Ovary (tissue), 9 donors: ENCODE results near the gene UST. TPM values are rescaled to one million over a fixed set of nuclear protein-coding genes. Genes with fewer than 3 reads are reported as not detected.
A peak's percentile ranks its signal among the peaks of the same experiment; 100 is the strongest.

Source experiments
- DNase-seq, 5 donors: peaks; one replicate each; pipeline ENCODE4 v3.0.0-alpha.2; 2019 to 2020
- H3K27ac ChIP-seq, 2 donors: fragments of 200-600 bp; one replicate each; pipeline versions ENCODE4 v1.5.1 to v1.8.0; 2019 to 2022
- H3K27me3 ChIP-seq: fragments of 200-600 bp; one replicate; pipeline ENCODE4 v1.8.0; 2022
- H3K36me3 ChIP-seq: fragments of 200-600 bp; sonication (generic); one replicate; pipeline ENCODE4 v1.5.1; 2019
- H3K4me1 ChIP-seq: one replicate; pipeline ENCODE4 v1.8.1; 2013; ENCODE audit warnings: mild to moderate bottlenecking, moderate library complexity; ENCODE audit not compliant: insufficient read depth
- H3K4me3 ChIP-seq: fragments of 200-600 bp; sonication (generic); one replicate; pipeline ENCODE4 v1.5.1; 2017
- H3K9me3 ChIP-seq, 2 donors: fragments of 200-600 bp in 1 of 2; sonication (generic) in 1 of 2; one replicate each; pipeline versions ENCODE4 v1.5.1 to v1.8.1; 2013 to 2019; ENCODE audit warnings: mild to moderate bottlenecking in 1 of 2, moderate library complexity in 1 of 2
- EP300 ChIP-seq: sonication (generic); formaldehyde crosslinking; IDR thresholded peaks from one replicate; pipeline ENCODE4 v1.6.1; 2017; ENCODE audit warnings: antibody characterized with exemption
- POLR2A ChIP-seq: fragments of 450-650 bp; IDR thresholded peaks from one replicate; pipeline ENCODE4 v1.6.1; 2017; ENCODE audit warnings: antibody characterized with exemption, mild to moderate bottlenecking, moderate library complexity
- WGBS, 3 donors: extraction: QIAGEN DNeasy Blood & Tissue Kit in 1 of 3; methylation state at CpG; one replicate each; pipeline versions ENCODE4 v1.1.5 to v1.1.7; 2013 to 2017; 5-methylcytosine and 5-hydroxymethylcytosine counted together
- intact Hi-C, 4 donors: fragments of 100-400 bp; cut with DNase I; formaldehyde crosslinking; loops; one replicate each; pipeline versions ENCODE4 v1.11.0 to v1.15.1; 2022 to 2023
- polyA plus RNA-seq, 2 donors: library from polyadenylated mRNA; stranded (reverse); fragments of 200-250 nt in 1 of 2; fragments of 350-450 nt in 1 of 2; fragmentation: Illumina TruSeq in 1 of 2; extraction: RNeasy Lipid Tissue Mini Kit (QIAGEN cat#74804) in 1 of 2; gene quantifications; one replicate each; pipeline ENCODE4 v1.2.3, GENCODE V29; 2013 to 2014
- total RNA-seq, 7 donors: library from RNA; depleted of rRNA in 2 of 7; stranded (reverse); fragments of >200 nt in 2 of 7; fragmentation: NEBNext Ultra II Directional in 3 of 7; extraction: Animal tissue kit (Norgen Biotek cat#: 25700) in 3 of 7; gene quantifications; one replicate each; pipeline versions ENCODE4 v1.1.0 to v1.2.4, GENCODE V29; 2016 to 2023
- TF ChIP-seq, protein P1 (sequence below), 3 donors: fragments of 450-650 bp in 2 of 3; fragments of 200-600 bp in 1 of 3; IDR thresholded peaks; one replicate each; pipeline versions ENCODE4 v1.5.1 to v1.8.0; 2016 to 2022; ENCODE audit warnings: antibody characterized with exemption in 3 of 3, mild to moderate bottlenecking in 1 of 3
- donor health status: DM: no; HTN: no; CAD: no; lungs with moderate emphysema.
- donor health status: DM: no; HTN: no; CAD: no.
- donor health status: Bipolar disorder and iron deficiency.
- donor health status: DM: yes; HTN: yes; CAD: no.
- donor health status: DM: no; HTN: no; CAD: no.
- donor health status: DM: yes; HTN: yes; CAD: no.

Gene UST
- total and polyA plus RNA-seq, 9 donors, result 11.8 to 20.1 (median 16.5) TPM

DNA sequence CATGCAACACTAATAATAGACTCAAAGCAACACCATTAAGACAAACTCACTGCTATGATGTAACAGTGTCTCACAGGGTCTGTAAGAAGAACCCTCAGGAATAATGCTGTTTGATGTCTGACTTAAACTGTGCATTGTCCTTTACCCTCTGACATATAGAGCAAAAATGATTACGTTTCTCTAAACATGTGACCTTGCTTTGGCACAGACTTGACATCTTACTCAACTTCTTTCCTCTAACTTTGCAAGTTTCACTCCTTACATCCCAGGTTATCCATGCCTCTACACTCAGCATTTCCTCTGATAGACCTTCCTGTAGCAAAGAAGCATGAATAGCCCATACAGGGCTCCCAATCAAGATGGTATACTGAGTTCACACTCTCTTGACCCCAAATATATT, 252.7 kb downstream of the UST start:
- no peak overlapping the region for H3K4me3 ChIP-seq
- H3K4me1 ChIP-seq, result peaks cover 19% of the 10 kb centered on the region
- TF ChIP-seq POLR2A (no peak), EP300 (no peak)
- TF ChIP-seq, protein P1, sequence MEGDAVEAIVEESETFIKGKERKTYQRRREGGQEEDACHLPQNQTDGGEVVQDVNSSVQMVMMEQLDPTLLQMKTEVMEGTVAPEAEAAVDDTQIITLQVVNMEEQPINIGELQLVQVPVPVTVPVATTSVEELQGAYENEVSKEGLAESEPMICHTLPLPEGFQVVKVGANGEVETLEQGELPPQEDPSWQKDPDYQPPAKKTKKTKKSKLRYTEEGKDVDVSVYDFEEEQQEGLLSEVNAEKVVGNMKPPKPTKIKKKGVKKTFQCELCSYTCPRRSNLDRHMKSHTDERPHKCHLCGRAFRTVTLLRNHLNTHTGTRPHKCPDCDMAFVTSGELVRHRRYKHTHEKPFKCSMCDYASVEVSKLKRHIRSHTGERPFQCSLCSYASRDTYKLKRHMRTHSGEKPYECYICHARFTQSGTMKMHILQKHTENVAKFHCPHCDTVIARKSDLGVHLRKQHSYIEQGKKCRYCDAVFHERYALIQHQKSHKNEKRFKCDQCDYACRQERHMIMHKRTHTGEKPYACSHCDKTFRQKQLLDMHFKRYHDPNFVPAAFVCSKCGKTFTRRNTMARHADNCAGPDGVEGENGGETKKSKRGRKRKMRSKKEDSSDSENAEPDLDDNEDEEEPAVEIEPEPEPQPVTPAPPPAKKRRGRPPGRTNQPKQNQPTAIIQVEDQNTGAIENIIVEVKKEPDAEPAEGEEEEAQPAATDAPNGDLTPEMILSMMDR (IDR thresholded peaks at IDR 0.05), result no peak
- H3K27me3 ChIP-seq, result no peaks in the 10 kb centered on the region
- no peaks in the 10 kb centered on the region for H3K9me3 ChIP-seq
- H3K27ac ChIP-seq, result peak overlapping the region in 1 of 2 donors; percentile 68
- no peak for DNase-seq
- intact Hi-C loops, result no loop called here
- no peaks in the 10 kb centered on the region for H3K36me3 ChIP-seq
- WGBS, 3 donors, result 5 to 13% (median 8%) methylated on average over 1 of the region's 1 CpG

DNA sequence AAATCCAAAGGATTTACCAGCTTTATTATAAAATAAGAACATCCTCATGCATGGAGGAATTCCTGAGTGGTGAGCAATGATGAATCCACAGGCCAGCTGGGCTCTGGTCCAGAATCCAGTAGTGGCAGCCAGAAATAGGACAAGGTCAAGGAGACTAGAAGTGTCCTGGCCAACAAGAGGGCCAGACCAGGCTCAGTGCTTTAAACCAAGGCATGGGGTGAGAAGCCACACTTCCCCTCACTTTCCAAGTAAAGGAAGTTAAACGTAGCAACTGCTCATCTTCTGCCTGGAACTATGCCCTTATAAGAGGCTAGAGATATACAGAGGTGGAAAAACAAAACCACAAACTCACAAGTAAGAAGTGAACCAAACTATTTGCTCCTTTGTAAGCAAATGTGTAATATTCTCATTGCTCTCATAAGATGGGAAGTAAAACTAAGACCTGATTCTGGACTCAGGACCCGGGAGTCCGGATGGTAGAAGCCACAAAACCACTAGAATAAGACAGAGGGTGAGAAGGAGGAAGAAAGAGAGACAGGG, 253.2 kb downstream of the UST start:
- TF ChIP-seq POLR2A, result no peak
- TF ChIP-seq EP300, result no peak
- TF ChIP-seq, protein P1 (IDR thresholded peaks at IDR 0.05), result no peak
- Histone ChIP-seq H3K9me3 (no peaks in the 10 kb centered on the region), H3K4me1 (peaks cover 19% of the 10 kb centered on the region), H3K36me3 (no peaks in the 10 kb centered on the region), H3K27ac (peak overlapping the region in 1 of 2 donors; percentile 68), H3K4me3 (no peak overlapping the region), H3K27me3 (no peaks in the 10 kb centered on the region)
- DNase-seq, result peak; percentile 83 to 90 (median 88)
- intact Hi-C loops, result no loop called here
- 21 to 40% (median 27%) methylated on average over 3 of the region's 3 CpGs for whole genome bisulfite sequencing, 3 donors

DNA sequence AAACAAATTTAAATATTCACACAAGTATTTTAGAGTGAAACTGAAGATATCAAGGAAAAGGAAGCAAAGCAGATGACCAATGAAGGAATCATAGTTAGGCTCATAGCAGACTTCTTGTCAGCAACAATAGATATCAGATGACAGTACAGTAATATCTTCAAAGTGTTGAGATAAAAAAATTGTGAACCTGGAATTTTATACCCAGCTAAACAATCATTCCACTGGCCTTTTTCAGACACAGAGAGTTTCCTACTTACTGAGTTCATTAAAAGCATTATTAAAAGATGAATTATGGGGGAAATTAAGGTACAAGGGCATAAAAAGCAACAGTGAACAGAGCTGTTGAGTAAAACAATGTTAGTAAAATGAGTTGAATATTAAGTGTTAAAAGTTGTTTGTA, 254.6 kb downstream of the UST start:
- H3K36me3 ChIP-seq, result no peaks in the 10 kb centered on the region
- no peaks in the 10 kb centered on the region for H3K9me3 ChIP-seq
- no peak overlapping the region for H3K4me3 ChIP-seq
- no peaks in the 10 kb centered on the region for H3K27me3 ChIP-seq
- H3K27ac ChIP-seq, result no peak overlapping the region
- TF ChIP-seq, protein P1 (IDR thresholded peaks at IDR 0.05), result no peak
- TF ChIP-seq EP300 (no peak), POLR2A (no peak)
- peaks cover 19% of the 10 kb centered on the region for H3K4me1 ChIP-seq
- intact Hi-C loops, result no loop called here
- no peak for DNase-seq

DNA sequence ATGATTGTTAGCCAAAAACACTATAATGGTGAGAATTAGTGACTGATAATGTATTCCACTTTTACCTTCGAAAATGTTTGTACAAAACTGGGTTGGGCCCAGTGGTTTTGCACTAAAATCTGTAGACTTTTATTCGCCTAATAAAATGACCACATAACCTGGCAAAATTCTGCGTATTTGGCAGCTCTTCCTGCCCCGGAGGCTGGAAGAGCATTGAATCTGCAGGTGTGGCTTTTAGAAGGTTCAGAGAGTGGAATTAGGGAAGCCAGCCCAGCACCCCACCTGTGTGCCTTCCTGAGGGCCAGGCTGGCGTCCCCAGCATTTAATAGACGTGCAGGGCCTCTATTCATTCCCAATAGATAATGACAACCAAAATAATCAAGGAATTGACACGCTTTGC, 256.7 kb downstream of the UST start:
- Histone ChIP-seq H3K4me3 (no peak overlapping the region), H3K4me1 (peaks cover 13% of the 10 kb centered on the region), H3K27ac (no peak overlapping the region), H3K9me3 (no peaks in the 10 kb centered on the region), H3K27me3 (no peaks in the 10 kb centered on the region), H3K36me3 (no peaks in the 10 kb centered on the region)
- WGBS, 3 donors, result 96 to 97% (median 96%) methylated on average over 7 of the region's 7 CpGs
- intact Hi-C loops, result no loop called here
- DNase-seq, result no peak
- TF ChIP-seq EP300 (no peak), POLR2A (no peak)
- TF ChIP-seq, protein P1 (IDR thresholded peaks at IDR 0.05), result no peak
